Lung (tissue), 12 donors: ENCODE measurements around the gene CCDC40. TPM values are rescaled to one million over a fixed set of nuclear protein-coding genes. Genes with fewer than 3 reads are reported as not detected.

Experiments
- ATAC-seq: fragments of 200-7000 bp; cut with Tn5 transposase; one replicate; pipeline ENCODE4 v1.9.1; 2020; ENCODE audit warnings: moderate number of reproducible peaks; ENCODE audit not compliant: insufficient read depth, low FRiP score
- DNase-seq, 3 donors: peaks; one replicate each; pipeline ENCODE4 v3.0.0-alpha.2; 2013 to 2017
- H3K27ac ChIP-seq, 2 donors: one replicate each; pipeline ENCODE4 v1.5.1; 2013; ENCODE audit warnings: mild to moderate bottlenecking in 2 of 2, moderate library complexity in 2 of 2, control low read depth in 1 of 2, inconsistent platforms in 1 of 2, low read depth in 1 of 2, low read length in 1 of 2
- H3K27me3 ChIP-seq, 3 donors: one replicate each; pipeline ENCODE4 v1.5.1; 2013; ENCODE audit warnings: low read length in 2 of 3; ENCODE audit not compliant: control insufficient read depth in 3 of 3, insufficient read depth in 3 of 3
- H3K36me3 ChIP-seq, 4 donors: one replicate each; pipeline ENCODE4 v1.5.1; 2013; ENCODE audit warnings: low read length in 4 of 4, mild to moderate bottlenecking in 1 of 4, moderate library complexity in 1 of 4; ENCODE audit not compliant: control insufficient read depth in 4 of 4, insufficient read depth in 4 of 4
- H3K4me1 ChIP-seq, 5 donors: one replicate each; pipeline ENCODE4 v1.5.1; 2013; ENCODE audit warnings: low read length in 5 of 5, mild to moderate bottlenecking in 2 of 5, moderate library complexity in 1 of 5; ENCODE audit not compliant: control insufficient read depth in 5 of 5, insufficient read depth in 5 of 5
- H3K4me3 ChIP-seq: one replicate; pipeline ENCODE4 v1.5.1; 2013; ENCODE audit warnings: mild to moderate bottlenecking, control low read depth, moderate library complexity
- H3K9ac ChIP-seq, 2 donors: one replicate each; pipeline ENCODE4 v1.5.1; 2013; ENCODE audit warnings: low read length in 2 of 2, control low read depth in 1 of 2; ENCODE audit not compliant: insufficient read depth in 1 of 2
- H3K9me3 ChIP-seq, 4 donors: one replicate each; pipeline ENCODE4 v1.5.1; 2013; ENCODE audit warnings: low read length in 3 of 4, mild to moderate bottlenecking in 1 of 4, moderate library complexity in 1 of 4; ENCODE audit not compliant: control insufficient read depth in 4 of 4, insufficient read depth in 3 of 4
- WGBS, 2 donors: extraction: QIAGEN DNeasy Blood & Tissue Kit; methylation state at CpG; one replicate each; pipeline ENCODE4 v1.1.7; 2013; 5-methylcytosine and 5-hydroxymethylcytosine counted together
- polyA plus RNA-seq, 2 donors: library from polyadenylated mRNA; stranded (reverse); fragments of 200-250 nt; gene quantifications; one replicate each; pipeline ENCODE4 v1.2.1, GENCODE V29; 2013
- total RNA-seq, 2 donors: library from RNA; depleted of rRNA in 1 of 2; stranded (reverse); fragments of >200 nt in 1 of 2; gene quantifications; one replicate each; pipeline ENCODE4 v1.2.1, GENCODE V29; 2014 to 2021
- TF ChIP-seq, protein P1 (sequence below): IDR thresholded peaks from 2 replicates; pipeline ENCODE4 v1.5.1; 2012; ENCODE audit warnings: mild to moderate bottlenecking; ENCODE audit errors: control extremely low read depth, extremely low read depth
- donor health status: control.
- donor health status: control.
- donor health status: Bipolar disorder and iron deficiency.
- donor health status: healthy.
- donor health status: DM: yes; HTN: yes; CAD: no.

The CCDC40 gene
- total and polyA plus RNA-seq, 4 donors = 6.0 to 34.5 (median 7.3) TPM

- Histone ChIP-seq H3K9me3 (no peaks in the 10 kb centered on the region), H3K4me1 (peaks cover 0 to 36% (median 21%) of the 10 kb centered on the region in 5 donors), H3K27ac (no peak overlapping the region), H3K27me3 (no peaks in the 10 kb centered on the region), H3K9ac (no peak overlapping the region), H3K36me3 (no peaks in the 10 kb centered on the region), H3K4me3 (no peak overlapping the region)
- 97% methylated on average over 9 of the region's 9 CpGs for whole genome bisulfite sequencing, 2 donors
- no peak for ATAC-seq
- no peak for DNase-seq
- TF ChIP-seq, protein P1, sequence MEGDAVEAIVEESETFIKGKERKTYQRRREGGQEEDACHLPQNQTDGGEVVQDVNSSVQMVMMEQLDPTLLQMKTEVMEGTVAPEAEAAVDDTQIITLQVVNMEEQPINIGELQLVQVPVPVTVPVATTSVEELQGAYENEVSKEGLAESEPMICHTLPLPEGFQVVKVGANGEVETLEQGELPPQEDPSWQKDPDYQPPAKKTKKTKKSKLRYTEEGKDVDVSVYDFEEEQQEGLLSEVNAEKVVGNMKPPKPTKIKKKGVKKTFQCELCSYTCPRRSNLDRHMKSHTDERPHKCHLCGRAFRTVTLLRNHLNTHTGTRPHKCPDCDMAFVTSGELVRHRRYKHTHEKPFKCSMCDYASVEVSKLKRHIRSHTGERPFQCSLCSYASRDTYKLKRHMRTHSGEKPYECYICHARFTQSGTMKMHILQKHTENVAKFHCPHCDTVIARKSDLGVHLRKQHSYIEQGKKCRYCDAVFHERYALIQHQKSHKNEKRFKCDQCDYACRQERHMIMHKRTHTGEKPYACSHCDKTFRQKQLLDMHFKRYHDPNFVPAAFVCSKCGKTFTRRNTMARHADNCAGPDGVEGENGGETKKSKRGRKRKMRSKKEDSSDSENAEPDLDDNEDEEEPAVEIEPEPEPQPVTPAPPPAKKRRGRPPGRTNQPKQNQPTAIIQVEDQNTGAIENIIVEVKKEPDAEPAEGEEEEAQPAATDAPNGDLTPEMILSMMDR = no peak
These were observed 3.7 kb upstream of the CCDC40 start for GRCh38 chr17:80032614-80033171.

DNA sequence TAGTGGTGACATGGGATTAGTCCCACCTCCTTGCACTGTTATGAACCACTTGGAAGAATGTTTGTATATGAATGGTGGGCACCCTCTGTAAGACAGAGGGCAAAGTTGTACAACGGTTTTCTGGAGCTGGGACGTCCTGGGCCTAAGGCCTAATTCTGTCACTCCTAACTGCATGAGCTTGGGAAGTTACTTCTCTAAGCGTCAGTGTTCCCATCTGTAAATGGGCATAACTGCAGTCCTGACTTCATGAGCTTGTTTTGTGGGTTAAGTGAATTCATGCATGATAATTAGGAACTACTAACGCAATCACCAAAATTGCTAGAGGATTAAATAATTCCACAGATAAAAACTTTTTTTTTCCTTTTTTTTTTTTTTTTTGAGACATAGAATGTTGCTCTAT lies 2.6 kb upstream of the CCDC40 start:
- H3K9ac ChIP-seq = no peak overlapping the region
- TF ChIP-seq, protein P1 = no peak
- no peak for DNase-seq
- no peak for ATAC-seq
- peaks cover 0 to 29% (median 15%) of the 10 kb centered on the region in 5 donors for H3K4me1 ChIP-seq
- H3K27me3 ChIP-seq = no peaks in the 10 kb centered on the region
- H3K9me3 ChIP-seq = no peaks in the 10 kb centered on the region
- no peak overlapping the region for H3K4me3 ChIP-seq
- H3K36me3 ChIP-seq = no peaks in the 10 kb centered on the region
- no peak overlapping the region for H3K27ac ChIP-seq
- WGBS, 2 donors = 92 to 95% methylated on average over 4 of the region's 4 CpGs

- peak overlapping the region; percentile 55 to 77 for H3K9ac ChIP-seq
- peak overlapping the region; percentile 61 to 77 for H3K27ac ChIP-seq
- peaks cover 0 to 17% (median 11%) of the 10 kb centered on the region in 5 donors for H3K4me1 ChIP-seq
- 1 to 3% methylated on average over 46 to 55 of the region's 55 CpGs for WGBS, 2 donors
- H3K4me3 ChIP-seq = peak overlapping the region; percentile 77
- H3K9me3 ChIP-seq = no peaks in the 10 kb centered on the region
- TF ChIP-seq, protein P1 = no peak
- H3K27me3 ChIP-seq = no peaks in the 10 kb centered on the region
- ATAC-seq (no peak), DNase-seq (peak; percentile 50 to 70 (median 53))
- peaks cover 0 to under 1% (median 0%) of the 10 kb centered on the region in 4 donors for H3K36me3 ChIP-seq
These were observed 1.4 kb upstream of the CCDC40 start for GRCh38 chr17:80034791-80035686.
